BE2C (cell line): Measurements from ENCODE around the gene CTDSPL.

Experiments
- DNase-seq: peaks from one replicate; pipeline ENCODE4 v3.0.0-alpha.2; 2020
- H3K27me3 ChIP-seq: fragments of 250-450 bp; sonication (Bioruptor Pico); 2 replicates; pipeline ENCODE4 v1.5.1; 2020; ENCODE audit warnings: mild to moderate bottlenecking
- H3K36me3 ChIP-seq: fragments of 250-450 bp; sonication (Bioruptor Pico); 2 replicates; pipeline ENCODE4 v1.5.1; 2020; ENCODE audit warnings: mild to moderate bottlenecking
- H3K4me1 ChIP-seq: fragments of 250-450 bp; sonication (Bioruptor Pico); 2 replicates; pipeline ENCODE4 v1.5.1; 2020
- H3K4me3 ChIP-seq: 2 replicates; pipeline ENCODE4 v1.5.1; 2011; ENCODE audit warnings: low read depth, low read length
- H3K9me3 ChIP-seq: fragments of 250-450 bp; sonication (Bioruptor Pico); 2 replicates; pipeline ENCODE4 v1.5.1; 2020
- CTCF ChIP-seq: IDR thresholded peaks from 2 replicates; pipeline ENCODE4 v1.5.1; 2012; ENCODE audit warnings: mild to moderate bottlenecking, low read depth, low read length

The CTDSPL gene

GRCh38 chr3:37898424-37898823 lies 36.7 kb downstream of the CTDSPL start:
- Histone ChIP-seq H3K27me3 (no peaks in the 10 kb centered on the region), H3K9me3 (no peaks in the 10 kb centered on the region), H3K4me1 (no peaks in the 10 kb centered on the region), H3K36me3 (no peaks in the 10 kb centered on the region), H3K4me3 (no peak overlapping the region)
- no peak for TF ChIP-seq CTCF
- DNase-seq, result no peak

DNA sequence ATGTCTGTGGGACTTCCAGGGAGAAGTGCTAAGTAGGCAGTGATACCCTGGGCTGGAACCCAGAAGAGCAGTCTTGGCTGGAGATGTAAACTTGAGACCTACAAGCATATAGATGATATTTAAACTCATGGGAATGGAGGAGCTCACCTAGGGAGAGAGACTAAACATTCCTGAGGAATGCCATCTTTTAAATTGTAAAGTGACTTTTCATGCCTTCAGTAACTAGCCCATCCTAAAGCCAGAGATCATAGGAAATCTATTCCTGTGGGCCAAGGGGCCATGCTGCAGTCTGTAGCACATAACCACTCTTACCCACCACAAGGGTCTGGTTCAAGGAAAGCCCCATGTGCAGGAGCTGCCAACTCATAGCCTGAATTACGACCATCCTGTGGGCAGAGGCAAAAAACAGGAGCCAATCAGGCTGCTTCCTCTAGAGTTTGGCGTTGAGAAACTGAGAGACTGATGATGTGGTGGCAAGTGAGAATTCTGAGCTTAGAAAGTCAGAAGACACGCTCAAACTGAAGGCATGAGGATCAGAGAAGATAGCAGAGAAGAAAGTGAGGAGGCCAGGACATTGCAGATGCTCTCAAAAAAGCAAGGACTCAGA lies 37.5 kb downstream of the CTDSPL start:
- Histone ChIP-seq H3K27me3 (no peaks in the 10 kb centered on the region), H3K36me3 (no peaks in the 10 kb centered on the region), H3K4me3 (no peak overlapping the region), H3K9me3 (no peaks in the 10 kb centered on the region), H3K4me1 (no peaks in the 10 kb centered on the region)
- TF ChIP-seq CTCF, result no peak
- DNase-seq, result no peak

DNA sequence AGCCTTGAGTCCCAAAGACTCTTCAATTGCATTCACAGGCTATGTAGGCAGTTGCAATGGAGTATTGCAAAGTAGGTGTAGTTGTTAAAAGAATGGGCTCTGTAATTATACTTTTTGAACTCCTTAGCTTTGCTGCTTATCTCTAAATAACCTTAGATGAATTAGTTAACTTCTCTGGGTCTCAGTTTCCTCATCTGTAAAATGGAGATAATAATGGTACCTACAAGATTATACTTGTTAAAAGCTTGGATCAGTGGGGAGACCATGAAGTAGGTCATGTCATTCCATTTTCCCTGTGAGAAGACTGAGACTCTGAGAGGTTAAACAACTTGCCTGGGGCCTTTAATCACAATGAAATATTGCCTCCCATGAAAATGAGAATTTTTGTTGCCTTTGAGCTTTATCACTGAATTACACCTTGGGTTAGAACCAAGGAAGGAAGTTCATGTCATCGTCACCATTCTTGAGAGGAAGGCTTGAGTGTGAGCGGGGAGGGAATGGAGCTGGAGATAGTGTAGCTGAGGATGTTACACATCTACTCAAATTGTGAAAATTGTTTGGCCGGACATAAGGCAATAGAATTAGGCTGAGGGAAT lies 38.1 kb downstream of the CTDSPL start:
- no peaks in the 10 kb centered on the region for H3K4me1 ChIP-seq
- DNase-seq, result no peak
- no peak for TF ChIP-seq CTCF

GRCh38 chr3:37901721-37902120 lies 40.0 kb downstream of the CTDSPL start:
- Histone ChIP-seq H3K4me1 (peaks cover 3% of the 10 kb centered on the region), H3K4me3 (no peak overlapping the region), H3K36me3 (no peaks in the 10 kb centered on the region), H3K9me3 (no peaks in the 10 kb centered on the region), H3K27me3 (no peaks in the 10 kb centered on the region)
- no peak for DNase-seq
- no peak for TF ChIP-seq CTCF

More for the DNA sequence above, 38.1 kb downstream of the CTDSPL start:
- Histone ChIP-seq H3K9me3 (no peaks in the 10 kb centered on the region), H3K4me3 (no peak overlapping the region), H3K27me3 (no peaks in the 10 kb centered on the region), H3K36me3 (no peaks in the 10 kb centered on the region)

DNA sequence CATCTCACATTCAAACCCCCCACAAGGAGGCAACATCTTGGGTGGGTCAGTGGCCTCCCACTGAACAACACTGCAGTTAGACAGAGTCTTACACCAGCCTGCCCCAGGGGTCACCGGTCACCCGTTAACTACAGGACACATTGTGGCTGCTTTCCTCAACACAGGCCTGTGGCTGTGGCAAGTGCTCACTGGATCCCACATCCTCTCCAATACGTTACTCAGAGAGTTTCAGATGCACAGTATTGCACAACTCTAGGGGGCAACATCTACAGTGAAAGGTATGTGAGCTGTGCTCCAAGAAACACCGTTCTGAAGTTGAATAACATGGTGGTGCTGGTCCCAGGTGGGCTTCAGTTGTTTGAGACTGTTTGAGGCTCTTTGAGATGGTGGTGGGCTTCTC lies 41.0 kb downstream of the CTDSPL start:
- TF ChIP-seq CTCF, result no peak
- no peak for DNase-seq
- Histone ChIP-seq H3K4me3 (no peak overlapping the region), H3K9me3 (no peaks in the 10 kb centered on the region), H3K4me1 (peaks cover 4% of the 10 kb centered on the region), H3K36me3 (no peaks in the 10 kb centered on the region), H3K27me3 (no peaks in the 10 kb centered on the region)

DNA sequence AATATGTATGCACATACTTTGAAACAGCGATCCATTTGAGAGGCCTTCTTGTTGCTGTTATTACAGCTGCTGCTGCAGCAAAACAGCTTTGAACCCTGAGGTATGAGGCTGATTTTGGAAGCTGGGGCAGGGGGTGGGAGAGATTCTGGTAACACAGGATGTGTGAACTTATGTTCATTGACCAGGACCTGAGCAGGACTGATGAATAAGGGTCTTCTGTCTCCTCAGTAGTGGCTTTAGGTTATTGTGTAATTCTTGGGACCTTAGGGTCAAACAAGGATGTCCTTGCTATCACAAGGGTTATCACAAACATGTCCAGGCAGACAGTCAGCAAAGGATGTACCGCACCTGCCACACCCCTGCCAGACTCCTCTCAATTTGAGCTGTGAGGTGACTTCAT lies 41.6 kb downstream of the CTDSPL start:
- Histone ChIP-seq H3K9me3 (no peaks in the 10 kb centered on the region), H3K4me3 (no peak overlapping the region), H3K36me3 (no peaks in the 10 kb centered on the region), H3K4me1 (peaks cover 4% of the 10 kb centered on the region), H3K27me3 (no peaks in the 10 kb centered on the region)
- TF ChIP-seq CTCF, result no peak
- no peak for DNase-seq
